Ovary (tissue), 1 donor: Measurements from ENCODE around the gene TNFSF9.

Source experiments
- EP300 ChIP-seq: sonication (generic); formaldehyde crosslinking; IDR thresholded peaks from one replicate; pipeline ENCODE4 v1.6.1; 2017; ENCODE audit warnings: antibody characterized with exemption
- POLR2A ChIP-seq: fragments of 450-650 bp; IDR thresholded peaks from one replicate; pipeline ENCODE4 v1.6.1; 2017; ENCODE audit warnings: antibody characterized with exemption, mild to moderate bottlenecking, moderate library complexity

GRCh38 chr19:6573350-6573749, 42.5 kb downstream of the TNFSF9 start:
- no peak for TF ChIP-seq POLR2A
- no peak for TF ChIP-seq EP300
